SU-DHL-6 (cell line): Measurements from ENCODE around the gene RASA3.

Experiments used
- H2AFZ ChIP-seq: fragments of 200-600 bp; sonication (generic); 2 replicates; pipeline ENCODE4 v1.6.1; 2014; ENCODE audit warnings: low read depth, mild to moderate bottlenecking, moderate library complexity, mixed read lengths, antibody characterized with exemption, low read length; ENCODE audit not compliant: severe bottlenecking
- H3F3A ChIP-seq: fragments of 200-600 bp; shearing (Covaris generic); 2 replicates; pipeline ENCODE4 v1.6.0; 2016; ENCODE audit warnings: antibody characterized with exemption, mild to moderate bottlenecking; ENCODE audit not compliant: insufficient read depth
- H3K27ac ChIP-seq: fragments of 200-600 bp; sonication (generic); 2 replicates; pipeline ENCODE4 v1.5.1; 2016; ENCODE audit warnings: low read depth, mild to moderate bottlenecking, low read length, moderate library complexity, mixed read lengths
- H3K27me3 ChIP-seq: fragments of 200-600 bp; sonication (generic), shearing (Covaris generic); 2 replicates; pipeline ENCODE4 v1.6.0; 2014; ENCODE audit warnings: mild to moderate bottlenecking, low read length
- H3K36me3 ChIP-seq: fragments of 200-600 bp; sonication (generic); 2 replicates; pipeline ENCODE4 v1.6.1; 2014; ENCODE audit warnings: mild to moderate bottlenecking, low read length, mixed read lengths
- H3K4me2 ChIP-seq: fragments of 300-600, 200-600 bp; shearing (Covaris generic), sonication (generic); 2 replicates; pipeline ENCODE4 v1.6.0; 2014; ENCODE audit warnings: low read length, low read depth, mild to moderate bottlenecking; ENCODE audit not compliant: poor library complexity, severe bottlenecking
- H3K4me3 ChIP-seq: fragments of 200-600 bp; sonication (generic); 2 replicates; pipeline ENCODE4 v1.5.1; 2014; ENCODE audit warnings: antibody characterized with exemption, low read length, mild to moderate bottlenecking, mixed read lengths; ENCODE audit not compliant: insufficient read depth, poor library complexity, severe bottlenecking
- H3K79me2 ChIP-seq: fragments of 200-600 bp; sonication (generic); 2 replicates; pipeline ENCODE4 v1.6.1; 2014; ENCODE audit warnings: mild to moderate bottlenecking, low read length, moderate library complexity; ENCODE audit not compliant: insufficient read depth
- H3K9ac ChIP-seq: fragments of 200-600 bp; sonication (generic); 2 replicates; pipeline ENCODE4 v1.7.0; 2014; ENCODE audit warnings: mild to moderate bottlenecking, low read length
- H3K9me2 ChIP-seq: fragments of 200-600 bp; sonication (generic); replicated peaks from 2 replicates; pipeline ENCODE4 v1.6.1; 2014; ENCODE audit warnings: low read length; ENCODE audit not compliant: insufficient read depth
- H3K9me3 ChIP-seq: fragments of 200-600 bp; sonication (generic); 2 replicates; pipeline ENCODE4 v1.6.1; 2014; ENCODE audit warnings: low read length, mixed read lengths; ENCODE audit not compliant: insufficient read depth
- H4K20me1 ChIP-seq: fragments of 200-600 bp; sonication (generic); 2 replicates; pipeline ENCODE4 v1.6.1; 2014; ENCODE audit warnings: low read depth, mild to moderate bottlenecking, antibody characterized with exemption, low read length, moderate library complexity, mixed read lengths
- EZH2phosphoT487 ChIP-seq: fragments of 200-600 bp; sonication (generic), shearing (Covaris generic); conservative IDR thresholded peaks from 2 replicates; pipeline ENCODE4 v1.6.1; 2018; ENCODE audit warnings: mild to moderate bottlenecking, antibody characterized with exemption, low read length, moderate library complexity, mixed read lengths
- TF ChIP-seq, protein P1 (sequence below): fragments of 200-600 bp; sonication (generic); IDR thresholded peaks from one replicate; pipeline ENCODE4 v1.5.1; 2017; ENCODE audit warnings: antibody characterized with exemption, mild to moderate bottlenecking, low read length, moderate library complexity; ENCODE audit not compliant: insufficient read depth, poor library complexity, severe bottlenecking

The RASA3 gene

GRCh38 chr13:113931841-113932459, 200.5 kb downstream of the RASA3 start:
- H3K79me2 ChIP-seq: no peaks in the 10 kb centered on the region
- no peaks in the 10 kb centered on the region for H3F3A ChIP-seq
- H3K9ac ChIP-seq: no peak overlapping the region
- no peaks in the 10 kb centered on the region for H3K36me3 ChIP-seq
- no peak overlapping the region for H3K4me2 ChIP-seq
- no peaks in the 10 kb centered on the region for H3K9me2 ChIP-seq
- no peaks in the 10 kb centered on the region for H4K20me1 ChIP-seq
- no peak overlapping the region for H3K27ac ChIP-seq
- no peak overlapping the region for H2AFZ ChIP-seq
- H3K9me3 ChIP-seq: no peaks in the 10 kb centered on the region
- TF ChIP-seq EZH2phosphoT487: no peak
- TF ChIP-seq, protein P1, sequence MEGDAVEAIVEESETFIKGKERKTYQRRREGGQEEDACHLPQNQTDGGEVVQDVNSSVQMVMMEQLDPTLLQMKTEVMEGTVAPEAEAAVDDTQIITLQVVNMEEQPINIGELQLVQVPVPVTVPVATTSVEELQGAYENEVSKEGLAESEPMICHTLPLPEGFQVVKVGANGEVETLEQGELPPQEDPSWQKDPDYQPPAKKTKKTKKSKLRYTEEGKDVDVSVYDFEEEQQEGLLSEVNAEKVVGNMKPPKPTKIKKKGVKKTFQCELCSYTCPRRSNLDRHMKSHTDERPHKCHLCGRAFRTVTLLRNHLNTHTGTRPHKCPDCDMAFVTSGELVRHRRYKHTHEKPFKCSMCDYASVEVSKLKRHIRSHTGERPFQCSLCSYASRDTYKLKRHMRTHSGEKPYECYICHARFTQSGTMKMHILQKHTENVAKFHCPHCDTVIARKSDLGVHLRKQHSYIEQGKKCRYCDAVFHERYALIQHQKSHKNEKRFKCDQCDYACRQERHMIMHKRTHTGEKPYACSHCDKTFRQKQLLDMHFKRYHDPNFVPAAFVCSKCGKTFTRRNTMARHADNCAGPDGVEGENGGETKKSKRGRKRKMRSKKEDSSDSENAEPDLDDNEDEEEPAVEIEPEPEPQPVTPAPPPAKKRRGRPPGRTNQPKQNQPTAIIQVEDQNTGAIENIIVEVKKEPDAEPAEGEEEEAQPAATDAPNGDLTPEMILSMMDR: no peak
- no peak overlapping the region for H3K4me3 ChIP-seq
- H3K27me3 ChIP-seq: no peaks in the 10 kb centered on the region

DNA sequence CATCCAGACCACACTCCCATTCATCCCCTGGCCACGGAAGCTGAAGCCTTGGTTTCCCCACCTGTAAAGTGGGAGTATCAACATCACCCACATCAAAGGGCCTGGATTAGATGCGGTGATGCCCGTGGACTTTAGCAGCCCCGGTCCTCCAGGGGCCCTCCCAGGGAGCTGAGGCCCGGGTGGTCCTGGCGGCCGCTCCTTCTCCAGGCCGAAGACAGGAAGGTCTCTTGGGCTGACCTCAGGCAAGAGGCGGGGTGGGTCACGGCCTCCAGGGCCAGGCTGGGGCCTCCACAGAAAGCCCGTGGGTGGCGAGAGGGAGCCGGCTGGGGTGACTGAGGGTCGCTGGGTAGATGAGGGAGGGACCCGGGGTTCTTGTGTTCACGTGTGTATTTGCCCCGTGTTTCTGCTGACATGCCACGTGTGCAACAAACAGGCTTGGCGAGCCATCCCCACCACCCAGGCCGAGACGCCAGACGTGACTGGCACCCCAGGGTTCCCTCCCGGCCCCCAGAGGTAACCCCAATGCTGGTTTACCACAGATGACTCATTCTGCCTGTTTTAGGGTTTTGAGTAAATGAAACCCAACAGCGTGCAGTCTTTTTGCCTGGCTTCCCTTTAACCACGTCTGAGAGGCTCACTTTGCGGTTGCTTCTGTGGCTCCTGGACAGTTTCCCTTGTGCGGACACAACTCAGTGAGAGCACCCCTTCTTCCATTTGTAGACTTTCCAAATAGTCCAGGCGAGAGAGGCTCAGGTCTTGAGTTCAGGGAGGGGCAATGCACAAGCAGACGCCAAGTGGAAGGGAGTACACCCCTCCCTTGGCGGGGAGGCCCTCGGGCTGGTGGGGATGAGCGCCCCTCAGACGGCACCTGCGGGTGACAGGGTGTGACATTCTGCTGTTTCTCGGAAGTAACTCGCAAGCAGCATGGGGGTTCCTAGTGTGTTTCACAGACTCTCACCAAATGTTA, 201.5 kb downstream of the RASA3 start:
- Histone ChIP-seq H3K27ac (no peak overlapping the region), H3K4me2 (no peak overlapping the region), H3K27me3 (no peaks in the 10 kb centered on the region), H3F3A (no peaks in the 10 kb centered on the region), H2AFZ (no peak overlapping the region), H3K9ac (no peak overlapping the region), H3K9me2 (no peaks in the 10 kb centered on the region), H3K4me3 (no peak overlapping the region), H3K9me3 (no peaks in the 10 kb centered on the region), H3K36me3 (no peaks in the 10 kb centered on the region), H3K79me2 (no peaks in the 10 kb centered on the region), H4K20me1 (no peaks in the 10 kb centered on the region)
- TF ChIP-seq EZH2phosphoT487: no peak
- TF ChIP-seq, protein P1: no peak

- Histone ChIP-seq H4K20me1 (no peaks in the 10 kb centered on the region), H3K9me3 (no peaks in the 10 kb centered on the region), H2AFZ (no peak overlapping the region), H3F3A (no peaks in the 10 kb centered on the region), H3K4me2 (no peak overlapping the region), H3K9me2 (no peaks in the 10 kb centered on the region), H3K4me3 (no peak overlapping the region), H3K9ac (no peak overlapping the region), H3K79me2 (no peaks in the 10 kb centered on the region), H3K36me3 (no peaks in the 10 kb centered on the region), H3K27ac (no peak overlapping the region), H3K27me3 (no peaks in the 10 kb centered on the region)
- TF ChIP-seq EZH2phosphoT487: no peak
- TF ChIP-seq, protein P1: no peak
Observed at GRCh38 chr13:113929628-113930615, 202.5 kb downstream of the RASA3 start.
